GM12891 (cell line): ENCODE measurements around the gene POLR1B.
"Not testable (repeated sequence)": the region's sequence is repeated elsewhere in the genome, so short reads cannot be mapped to it uniquely, and the experiment has no call there.

Experiments used
- DNase-seq: peaks from one replicate; pipeline ENCODE4 v3.0.0; 2011; ENCODE audit warnings: low spot score; ENCODE audit not compliant: insufficient read length
- FAIRE-seq: peaks from 2 replicates; lab custom pipeline; 2011; peaks lifted over from hg19 to GRCh38; lab: Jason Lieb, UNC
- PAX5 ChIP-seq: IDR thresholded peaks from 2 replicates; pipeline ENCODE4 v1.6.1; 2011; ENCODE audit warnings: low read length, moderate library complexity, mild to moderate bottlenecking; ENCODE audit not compliant: insufficient read depth, severe bottlenecking
- POLR2A ChIP-seq: IDR thresholded peaks from 2 replicates; pipeline ENCODE4 v1.6.1; 2011; ENCODE audit warnings: low read depth, low read length, control low read depth
- POLR2AphosphoS5 ChIP-seq: IDR thresholded peaks from 2 replicates; pipeline ENCODE4 v1.6.1; 2011; ENCODE audit warnings: low read depth, low read length, control low read depth
- POU2F2 ChIP-seq: IDR thresholded peaks from 2 replicates; pipeline ENCODE4 v1.6.1; 2011; ENCODE audit warnings: low read depth, mild to moderate bottlenecking, control low read depth, low read length, moderate library complexity
- SPI1 ChIP-seq: IDR thresholded peaks from 2 replicates; pipeline ENCODE4 v1.6.1; 2011; ENCODE audit warnings: low read depth, low read length, control low read depth
- TAF1 ChIP-seq: IDR thresholded peaks from 2 replicates; pipeline ENCODE4 v1.6.1; 2011; ENCODE audit warnings: low read depth, low read length, control low read depth

POLR1B gene

DNA sequence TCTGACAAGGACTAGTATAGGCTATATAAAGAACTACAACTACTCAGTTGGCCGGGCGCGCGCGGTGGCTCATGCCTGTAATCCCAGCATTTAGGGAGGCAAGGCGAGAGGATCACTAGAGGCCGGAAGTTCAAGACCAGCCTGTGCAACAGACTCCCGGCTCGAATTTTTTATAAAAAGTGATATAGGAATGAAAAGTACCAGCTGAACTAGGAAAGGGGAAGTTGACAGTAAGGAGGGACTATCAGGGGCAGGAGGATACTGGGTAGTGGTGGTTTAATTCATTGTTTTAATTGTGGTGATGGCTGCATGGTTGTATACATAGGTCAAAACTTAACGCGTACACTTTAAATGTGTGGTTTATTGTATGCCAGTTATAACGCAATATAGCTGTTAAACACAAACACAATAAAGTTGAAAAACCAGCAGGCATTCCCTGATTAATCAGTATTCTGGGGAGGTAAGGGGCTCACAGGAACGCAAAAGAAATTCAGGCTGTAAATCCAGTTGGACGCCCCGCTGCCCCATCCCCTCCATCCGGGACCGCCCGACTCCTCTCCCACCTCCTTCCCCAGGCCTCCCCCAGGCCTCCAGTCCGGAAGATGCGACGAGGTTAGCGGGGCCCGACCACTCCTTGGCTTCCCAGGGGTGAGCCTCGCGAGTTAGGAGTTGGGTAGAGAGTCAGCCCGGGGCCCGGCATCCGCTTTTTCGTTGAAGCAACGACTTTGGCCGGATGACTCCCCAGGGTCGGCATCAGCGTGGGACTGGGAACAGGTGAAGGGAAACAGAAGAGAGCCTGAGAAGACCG lies 746 bp upstream of the POLR1B start:
- FAIRE-seq, result peak; percentile 13
- no peak for TF ChIP-seq PAX5
- no peak for TF ChIP-seq POU2F2
- peak; percentile 23; the same call in 1 of the 2 replicates for TF ChIP-seq SPI1
- peak; percentile 62 for TF ChIP-seq TAF1
- TF ChIP-seq POLR2AphosphoS5, result peak; percentile 88
- TF ChIP-seq POLR2A, result peak; percentile 84
- peak; percentile 48 for DNase-seq

DNA sequence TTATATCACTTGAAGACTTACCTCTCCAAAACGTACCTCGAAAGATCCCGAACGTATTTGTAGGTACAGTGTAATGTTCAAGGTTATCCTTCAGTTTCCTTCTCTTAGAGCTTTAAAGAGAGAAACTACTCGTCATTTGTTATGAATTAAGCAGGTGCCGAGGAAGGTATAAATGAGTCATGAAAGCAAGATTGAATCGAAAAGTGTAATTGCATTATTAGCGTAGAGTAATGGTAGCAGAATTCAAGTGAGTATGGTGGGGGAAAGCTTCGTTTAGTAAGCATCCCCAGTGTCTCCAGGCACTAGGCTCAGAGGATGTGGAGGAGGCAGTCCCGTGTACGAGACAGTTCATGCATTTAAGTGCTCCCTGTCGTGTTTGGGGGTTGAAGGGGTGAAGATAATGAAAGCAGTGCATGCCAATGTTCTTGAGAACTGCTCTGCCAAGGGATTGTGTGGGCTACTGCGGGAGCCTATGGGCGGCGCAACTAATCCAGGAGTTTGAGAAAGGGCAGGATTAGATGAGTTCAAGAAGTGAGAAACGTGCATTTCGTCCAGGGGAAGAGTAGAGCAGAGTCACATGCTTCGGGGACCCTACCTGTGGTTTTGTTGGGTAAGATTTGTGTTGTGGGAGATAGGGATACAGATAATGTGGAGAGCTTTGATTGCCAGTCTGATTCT lies 858 bp downstream of the POLR1B start:
- DNase-seq, result no peak
- no peak for FAIRE-seq
- TF ChIP-seq TAF1 (no peak), SPI1 (no peak), POLR2AphosphoS5 (no peak), POLR2A (no peak), PAX5 (no peak), POU2F2 (no peak)

DNA sequence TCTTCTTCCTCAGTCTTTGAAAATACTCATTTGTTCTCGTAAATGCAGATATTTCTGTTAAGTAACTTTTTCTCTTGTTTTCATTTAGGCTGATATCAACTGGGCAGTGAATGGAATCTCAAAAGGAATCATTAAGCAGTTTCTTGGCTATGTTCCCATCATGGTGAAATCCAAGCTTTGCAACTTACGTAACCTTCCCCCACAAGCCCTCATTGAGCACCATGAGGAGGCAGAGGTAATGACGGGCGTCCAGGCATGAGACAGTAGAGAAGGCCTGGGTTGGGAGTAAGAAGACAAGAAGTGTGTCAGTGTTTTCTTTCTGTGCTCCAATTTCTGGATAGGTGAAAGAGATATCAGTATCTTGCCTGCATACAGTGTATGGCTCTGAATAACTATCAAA lies 5.1 kb downstream of the POLR1B start:
- TF ChIP-seq POLR2AphosphoS5 (no peak), TAF1 (no peak), SPI1 (no peak), POLR2A (no peak), PAX5 (no peak)
- no peak for DNase-seq
- FAIRE-seq, result no peak

DNA sequence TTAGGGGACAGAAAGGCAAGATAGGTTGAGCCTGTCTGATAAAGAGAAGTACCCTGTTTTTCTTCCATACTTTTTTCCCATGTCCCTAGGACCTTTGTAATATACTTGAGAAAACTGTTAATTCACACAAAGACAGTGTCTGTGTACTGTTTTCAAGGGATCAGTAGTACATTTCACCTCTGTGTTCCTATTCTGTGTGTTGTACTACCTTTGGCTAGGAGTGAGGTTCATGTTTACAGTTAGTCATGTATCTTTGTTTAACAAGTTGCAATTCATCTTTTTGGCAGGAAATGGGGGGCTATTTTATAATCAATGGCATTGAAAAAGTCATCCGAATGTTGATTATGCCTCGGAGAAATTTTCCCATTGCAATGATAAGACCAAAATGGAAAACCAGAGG lies 6.7 kb downstream of the POLR1B start:
- no peak for FAIRE-seq
- TF ChIP-seq SPI1, result no peak
- no peak for TF ChIP-seq POU2F2
- TF ChIP-seq PAX5, result no peak
- no peak for TF ChIP-seq POLR2AphosphoS5
- TF ChIP-seq TAF1, result no peak
- no peak for TF ChIP-seq POLR2A
- no peak for DNase-seq

DNA sequence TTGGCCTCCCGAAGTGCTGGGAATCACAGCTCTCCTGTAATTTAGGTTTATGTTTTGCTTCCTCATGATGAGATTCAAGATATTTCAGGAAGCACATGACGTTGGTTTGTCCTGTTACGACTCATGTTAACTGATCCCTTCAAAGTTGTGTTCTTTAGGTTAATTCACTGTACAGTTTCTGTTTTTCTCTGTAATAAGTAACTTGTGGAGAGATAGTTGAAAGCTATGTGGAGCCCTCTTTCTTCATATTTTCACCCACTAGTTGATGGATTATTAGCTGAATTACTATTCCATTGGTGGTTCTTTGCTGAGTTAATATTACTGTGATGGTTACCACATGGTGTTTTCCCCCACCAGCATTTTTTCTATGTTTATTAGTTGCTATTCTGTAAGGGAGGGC lies 23.8 kb downstream of the POLR1B start:
- no peak for TF ChIP-seq PAX5
- no peak for TF ChIP-seq SPI1
- TF ChIP-seq TAF1, result no peak
- no peak for TF ChIP-seq POLR2A
- TF ChIP-seq POLR2AphosphoS5, result no peak
- no peak for TF ChIP-seq POU2F2
- DNase-seq (no peak), FAIRE-seq (no peak)

DNA sequence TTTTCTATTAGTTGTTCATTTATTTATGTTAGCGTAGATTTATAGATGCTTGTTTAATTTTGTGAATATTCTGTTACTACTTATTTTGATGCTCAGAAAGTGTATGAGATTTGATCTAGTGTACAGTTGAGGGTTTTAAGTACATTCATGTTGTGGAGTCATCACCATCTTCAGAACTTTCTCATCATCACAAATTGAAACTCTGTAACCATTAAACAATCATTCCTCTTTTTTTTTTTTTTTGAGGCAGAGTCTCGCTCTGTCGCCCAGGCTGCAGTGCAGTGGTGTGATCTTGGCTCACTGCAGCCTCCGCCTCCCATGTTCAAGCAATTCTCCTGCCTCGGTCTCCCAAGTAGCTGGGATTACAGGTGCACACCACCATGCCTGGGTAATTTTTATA lies 24.2 kb downstream of the POLR1B start:
- not testable (repeated sequence) for FAIRE-seq, DNase-seq

DNA sequence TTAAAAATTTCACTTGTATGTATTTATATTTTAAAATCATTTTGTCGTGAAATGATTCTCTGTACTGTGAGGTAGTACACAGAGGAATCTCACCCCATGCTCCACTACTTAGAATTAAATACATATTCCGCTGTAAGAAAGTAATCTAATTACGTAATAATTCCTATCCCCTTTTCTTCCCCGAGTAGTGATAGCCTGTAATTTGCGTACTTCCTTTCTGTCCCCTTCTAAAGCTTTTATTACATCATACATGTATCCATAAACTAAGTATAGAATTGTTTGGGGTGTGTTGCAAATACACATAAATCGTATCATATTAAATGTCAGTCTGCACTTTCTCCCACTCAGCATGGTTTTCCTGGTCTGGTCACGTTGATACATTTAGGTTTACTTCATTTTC lies 29.7 kb downstream of the POLR1B start:
- FAIRE-seq, result no peak

DNA sequence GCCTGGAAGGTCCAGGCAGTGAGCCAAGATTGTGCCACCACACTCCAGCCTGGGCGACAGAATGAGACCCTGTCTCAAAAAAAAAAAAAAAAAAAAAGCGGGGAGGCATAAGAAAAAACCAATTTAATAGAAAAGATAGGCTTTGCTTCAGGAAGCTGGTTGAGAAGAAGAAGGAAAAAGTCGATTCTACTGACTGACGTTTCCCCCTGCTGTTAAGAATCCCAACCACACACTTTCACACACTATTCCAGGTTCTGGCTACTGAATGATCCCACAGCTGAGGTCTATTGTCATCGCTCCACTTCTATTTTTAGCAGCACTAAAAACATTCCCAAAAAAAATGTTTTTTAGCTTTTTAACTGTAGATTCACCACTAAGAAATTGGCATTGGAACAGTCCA lies 35.5 kb downstream of the POLR1B start:
- FAIRE-seq (no peak), DNase-seq (no peak)
- no peak for TF ChIP-seq POLR2A

More for the DNA sequence above, 29.7 kb downstream of the POLR1B start:
- no peak for DNase-seq
- TF ChIP-seq SPI1 (no peak), POLR2AphosphoS5 (no peak), POLR2A (no peak), TAF1 (no peak), POU2F2 (no peak)

DNA sequence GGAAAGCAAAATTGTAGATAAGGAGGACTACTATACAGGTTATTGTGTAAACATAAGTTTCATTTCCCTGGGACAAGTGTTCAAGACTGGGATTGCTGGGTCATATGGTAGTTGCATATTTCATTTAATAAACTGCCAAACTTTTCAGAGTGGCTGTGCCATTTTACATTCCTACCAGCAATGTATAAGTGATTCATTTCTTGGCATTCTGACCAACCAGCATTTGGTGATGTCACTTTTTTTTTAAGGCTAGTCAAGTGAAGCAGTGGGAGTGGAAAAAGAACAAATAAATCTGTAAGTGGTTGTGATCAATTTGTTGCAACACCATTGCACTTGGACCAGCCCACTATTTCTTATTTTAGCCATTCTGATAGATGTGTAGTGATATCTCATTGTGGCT lies 37.0 kb downstream of the POLR1B start:
- TF ChIP-seq TAF1, result no peak
- TF ChIP-seq POLR2A, result no peak
- TF ChIP-seq POU2F2, result no peak
- no peak for TF ChIP-seq PAX5
- TF ChIP-seq POLR2AphosphoS5, result no peak
- no peak for TF ChIP-seq SPI1
- no peak for FAIRE-seq
- DNase-seq, result no peak

DNA sequence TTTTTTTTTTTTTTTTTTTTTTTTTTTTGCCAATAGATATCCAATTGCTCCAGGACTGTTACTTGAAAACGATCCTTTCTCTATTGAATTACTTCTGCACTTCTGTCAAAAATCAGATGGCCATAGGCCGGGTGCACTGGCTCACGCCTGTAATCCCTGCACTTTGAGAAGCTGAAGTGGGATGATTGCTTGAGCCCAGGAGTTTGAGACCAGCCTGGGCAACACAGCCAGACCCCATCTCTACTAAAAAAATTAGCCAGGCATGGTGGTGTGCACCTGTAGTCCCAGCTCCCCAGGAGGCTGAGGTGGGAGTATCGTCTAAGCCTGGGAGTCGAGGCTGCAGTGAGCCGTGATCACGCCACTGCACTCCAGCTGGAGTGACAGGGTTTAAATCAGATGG lies 37.8 kb downstream of the POLR1B start:
- FAIRE-seq (no peak), DNase-seq (no peak)
- TF ChIP-seq POLR2AphosphoS5, result no peak
- no peak for TF ChIP-seq POU2F2
- TF ChIP-seq PAX5, result no peak
- TF ChIP-seq SPI1, result no peak

DNA sequence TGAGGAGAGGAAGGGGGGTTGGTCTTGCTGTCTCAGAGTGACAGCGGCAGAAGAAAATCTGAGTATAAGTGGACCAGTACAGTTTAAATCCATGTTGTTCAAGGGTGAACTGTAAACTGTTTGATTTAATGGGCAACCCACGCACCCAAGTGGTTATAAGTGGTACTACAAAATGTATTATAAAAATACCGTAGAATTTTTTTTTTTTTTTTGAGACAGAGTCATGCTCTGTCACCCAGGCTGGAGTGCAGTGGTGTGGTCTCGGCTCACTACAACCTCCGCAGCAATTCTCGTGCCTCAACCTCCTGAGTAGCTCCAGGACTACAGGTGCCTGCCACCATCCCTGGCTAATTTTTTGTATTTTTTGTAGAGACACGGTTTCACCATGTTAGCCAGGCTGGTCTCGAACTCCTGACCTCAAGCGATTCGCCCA lies 40.1 kb downstream of the POLR1B start:
- no peak for TF ChIP-seq SPI1
- TF ChIP-seq PAX5, result peak; percentile 16
- TF ChIP-seq POLR2AphosphoS5, result no peak
- FAIRE-seq, result no peak
- no peak for DNase-seq
